ENCODE measurements around the gene DAAM2.

Gene DAAM2

DNA sequence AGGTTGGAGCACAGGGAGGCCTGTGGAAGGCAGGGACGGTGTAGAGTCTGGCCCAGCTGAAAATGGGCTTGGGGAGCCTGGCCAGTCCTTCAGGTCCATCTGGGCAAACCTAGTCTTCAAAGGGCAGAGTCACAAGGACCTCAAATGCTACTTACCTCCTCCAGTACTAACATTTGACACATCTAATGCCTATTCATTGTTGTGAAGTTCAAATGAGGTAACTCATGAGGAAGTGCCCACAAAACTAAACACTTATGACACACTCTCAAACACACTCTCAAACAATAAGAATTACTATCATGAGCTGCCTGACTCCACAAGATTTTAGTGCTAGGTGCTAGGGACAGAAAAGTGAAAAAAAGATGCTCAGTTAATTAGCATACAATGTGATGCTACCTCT lies 27.1 kb downstream of the DAAM2 start:
- DNase-seq (ENCODE audit: low spot score) = no peak

DNA sequence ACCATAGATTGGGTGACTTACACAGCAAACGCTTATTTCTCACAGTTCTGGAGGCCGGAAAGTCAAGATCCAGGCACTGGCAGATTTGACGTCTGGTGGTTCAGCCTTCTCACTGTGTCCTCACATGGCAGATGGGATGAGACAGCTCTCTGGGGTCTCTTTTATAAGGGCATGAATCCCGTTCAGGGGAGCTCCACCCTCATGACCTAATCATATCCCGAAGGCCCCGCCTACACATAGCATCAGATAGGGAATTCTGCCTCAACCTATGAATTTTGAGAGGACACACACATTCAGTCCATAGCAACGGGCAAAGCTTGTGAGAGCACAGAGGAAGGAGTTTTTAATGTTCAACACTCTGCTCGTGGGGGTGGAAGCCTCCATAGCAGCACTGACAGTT lies 27.5 kb downstream of the DAAM2 start:
- DNase-seq (ENCODE audit: low spot score) = no peak

DNA sequence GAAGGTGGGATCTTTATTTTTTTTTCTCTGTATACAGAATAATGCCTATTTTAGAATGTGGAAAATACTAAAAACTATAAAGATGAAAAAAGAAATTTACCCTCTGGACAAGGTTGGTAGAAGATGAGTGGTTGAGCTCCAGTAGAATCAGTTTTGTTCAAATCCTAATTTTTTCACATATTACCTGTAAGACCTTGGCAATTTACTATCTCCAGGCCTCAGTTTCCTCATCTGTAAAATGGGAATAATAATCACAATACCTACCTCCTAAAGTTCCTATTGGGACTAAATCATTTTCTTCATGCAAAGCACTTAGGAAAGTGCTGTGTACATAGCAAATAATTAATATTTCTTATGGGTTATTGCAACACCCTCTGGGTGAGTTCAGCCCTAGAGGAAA lies 28.4 kb downstream of the DAAM2 start:
- no peak for DNase-seq (ENCODE audit: low spot score)

DNA sequence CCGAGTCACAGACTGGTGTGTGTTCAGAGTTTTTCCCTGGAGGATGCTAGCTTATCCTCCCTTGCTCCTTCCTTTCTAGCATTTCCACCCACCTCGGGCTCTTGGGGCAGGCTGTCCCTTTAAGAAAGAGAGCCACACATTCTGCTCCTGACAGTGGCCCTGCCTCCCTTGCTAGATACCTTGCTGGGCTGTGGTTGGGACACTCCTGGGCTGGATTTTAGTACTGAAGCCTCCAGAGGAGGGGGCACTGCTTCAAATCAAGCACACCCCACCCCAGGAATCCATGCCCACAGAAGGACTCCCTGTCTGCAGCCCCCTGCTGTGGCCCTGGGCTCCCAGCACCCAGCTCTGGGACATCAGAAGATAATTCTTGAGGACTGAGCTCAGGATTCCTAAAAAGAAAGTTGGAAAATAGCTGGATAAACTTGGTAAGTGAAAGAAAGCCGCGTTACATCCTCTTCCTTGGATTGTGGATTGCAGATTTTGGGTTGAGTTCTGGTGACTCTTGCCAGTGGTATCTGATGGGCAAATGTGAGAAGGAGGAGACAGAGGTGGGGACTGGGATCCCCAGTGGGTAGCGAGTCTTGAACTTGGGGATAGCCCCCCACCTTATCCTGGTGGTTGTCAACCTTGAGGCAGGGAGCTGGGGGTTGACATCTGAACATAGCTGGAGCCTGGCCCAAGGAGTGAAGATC lies 29.0 kb downstream of the DAAM2 start:
- DNase-seq (ENCODE audit: low spot score) = no peak

DNA sequence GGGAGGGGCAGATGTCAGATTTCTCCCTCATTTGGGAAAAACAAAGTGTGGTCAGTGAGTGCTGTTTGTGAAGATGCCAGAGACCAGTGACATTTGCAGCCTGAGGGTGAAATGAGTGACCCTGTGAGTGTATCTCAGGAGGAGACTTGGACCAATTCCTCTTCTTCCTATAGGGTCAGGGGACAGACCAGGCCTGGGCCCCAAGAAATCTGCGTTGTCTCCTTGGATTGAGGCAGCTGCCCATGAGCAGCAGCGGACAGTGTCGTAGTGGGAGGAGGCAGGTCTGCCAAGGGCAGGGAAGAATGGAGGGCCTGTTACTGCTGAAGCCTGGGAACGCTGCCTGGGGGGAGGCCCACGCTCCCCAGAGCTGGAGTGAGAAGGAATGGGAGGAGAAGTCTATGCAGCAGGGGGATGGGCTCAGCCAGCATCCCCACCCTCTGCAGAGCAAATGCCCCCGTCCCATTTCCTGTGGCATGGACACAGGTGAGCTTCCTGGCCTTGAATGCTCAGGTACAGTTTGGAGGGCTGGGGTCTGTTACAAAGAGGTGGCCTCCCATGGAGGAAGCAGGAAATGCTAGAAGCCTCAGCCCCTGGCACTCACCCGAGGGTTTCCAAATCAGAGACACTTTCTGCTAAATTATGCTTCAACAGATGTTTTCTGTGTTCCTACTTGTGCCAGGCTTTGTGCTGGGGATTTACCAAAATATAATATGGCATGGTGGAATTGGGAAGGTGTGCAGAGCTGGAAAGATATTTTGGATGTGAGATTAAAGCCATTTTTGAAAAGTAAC lies 29.8 kb downstream of the DAAM2 start:
- DNase-seq (ENCODE audit: low spot score) = no peak

DNA sequence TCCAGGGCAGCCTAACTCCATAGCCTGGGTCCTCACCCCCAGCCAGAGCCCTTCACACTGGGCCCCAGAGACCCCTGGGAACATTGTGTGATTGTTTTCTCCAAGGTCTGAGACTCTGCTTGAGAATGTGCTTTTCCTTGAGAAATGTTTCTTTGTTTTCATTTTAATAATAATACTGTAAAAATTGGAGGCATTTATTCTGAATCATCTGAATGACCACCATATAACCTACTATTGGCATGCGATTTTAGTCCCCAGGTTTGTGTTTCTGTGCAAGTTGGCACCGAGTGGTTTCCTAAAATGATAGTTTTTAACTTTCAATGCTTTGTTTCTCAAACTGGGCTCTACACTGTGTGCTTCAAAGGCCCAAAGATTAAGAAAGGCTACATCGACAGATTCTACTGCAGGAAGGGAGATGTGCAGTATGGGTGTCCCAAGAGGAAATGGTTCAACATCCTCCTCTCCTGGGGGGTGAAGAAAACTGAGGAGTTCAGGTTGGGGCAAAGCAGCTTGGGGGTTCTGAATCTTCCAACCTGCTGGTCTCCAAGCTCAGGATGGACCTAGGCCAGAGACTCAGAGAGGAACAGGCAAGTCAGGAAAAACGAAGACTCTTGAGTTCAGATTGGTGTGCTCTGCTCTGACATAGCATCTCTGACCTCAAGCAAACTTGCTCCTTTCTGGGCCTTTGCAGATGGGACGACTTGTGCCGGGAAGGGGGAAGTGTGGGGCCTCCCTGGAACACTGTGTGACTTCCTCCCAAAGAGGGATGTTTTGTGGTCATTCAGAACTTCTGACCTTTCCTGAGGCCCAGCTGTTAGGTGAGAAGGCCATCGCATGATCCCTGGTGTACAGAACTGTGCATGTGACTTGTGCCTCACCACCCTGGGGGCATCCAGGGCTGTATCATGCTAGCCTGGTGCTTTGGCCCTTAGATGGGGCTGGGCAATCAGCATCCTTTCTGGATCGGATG lies 31.0 kb downstream of the DAAM2 start:
- DNase-seq (ENCODE audit: low spot score) = no peak

DNA sequence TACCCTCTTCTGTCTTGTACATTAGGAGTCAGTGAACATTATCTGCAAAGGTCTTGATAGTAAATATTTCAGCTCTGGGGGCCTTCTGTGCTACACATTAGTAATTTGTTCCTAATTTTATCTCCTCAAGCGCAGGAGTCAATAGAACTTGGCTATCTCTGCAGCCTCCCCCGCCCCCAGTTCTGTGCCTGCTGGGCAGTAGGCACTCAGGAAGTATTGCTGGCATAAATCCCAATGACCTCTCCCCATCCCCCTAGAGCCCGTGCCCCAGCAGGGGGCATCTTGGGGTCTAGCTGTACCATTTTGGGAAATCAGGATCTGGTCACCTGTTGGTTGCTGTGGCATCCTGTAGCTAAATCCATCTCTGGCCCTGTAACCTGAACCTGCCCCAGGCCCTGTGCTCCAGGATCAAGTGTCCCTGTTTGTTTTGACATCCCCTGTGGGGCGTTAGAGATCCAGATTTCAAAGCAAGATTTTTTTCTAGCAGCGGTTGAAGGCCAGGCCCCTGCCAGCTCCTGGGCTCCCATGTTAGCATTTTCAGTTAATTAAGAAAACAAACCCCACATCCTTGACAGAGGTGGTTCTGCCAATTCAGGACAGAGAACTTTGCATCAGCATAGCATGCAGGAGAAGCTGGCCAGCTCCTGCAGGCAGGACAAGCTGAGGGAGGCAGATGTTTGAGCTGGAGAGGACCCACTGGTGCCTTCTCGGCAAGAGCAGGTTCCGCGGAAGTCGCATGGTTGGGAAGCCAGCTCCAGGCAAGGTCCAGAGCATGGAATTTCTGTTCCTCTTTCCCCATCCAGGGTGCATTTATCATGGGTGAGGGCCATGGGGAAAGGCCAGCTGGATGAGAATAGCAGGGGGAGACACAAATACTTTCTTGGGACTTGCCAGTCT lies 32.1 kb downstream of the DAAM2 start:
- DNase-seq (ENCODE audit: low spot score) = no peak

DNA sequence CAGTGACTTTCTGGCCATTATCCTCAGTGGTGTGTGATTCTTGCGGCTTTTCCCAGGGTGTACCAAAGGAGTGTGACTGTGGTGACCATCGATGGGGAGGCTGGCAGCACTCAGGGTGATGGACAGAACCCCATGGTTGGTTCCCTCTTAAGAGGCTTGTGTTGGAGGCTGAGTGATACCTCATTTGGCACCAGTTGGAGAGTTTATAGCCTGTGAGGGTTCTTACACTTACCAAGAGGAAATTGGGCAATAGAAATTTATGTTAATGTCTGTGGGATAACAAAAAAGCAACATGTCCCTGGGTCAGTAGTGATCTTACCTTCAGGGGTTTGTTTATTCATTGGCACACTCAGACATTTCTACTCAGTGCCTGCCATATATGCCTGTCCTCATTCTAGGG lies 37.2 kb downstream of the DAAM2 start:
- DNase-seq (ENCODE audit: low spot score) = no peak

DNA sequence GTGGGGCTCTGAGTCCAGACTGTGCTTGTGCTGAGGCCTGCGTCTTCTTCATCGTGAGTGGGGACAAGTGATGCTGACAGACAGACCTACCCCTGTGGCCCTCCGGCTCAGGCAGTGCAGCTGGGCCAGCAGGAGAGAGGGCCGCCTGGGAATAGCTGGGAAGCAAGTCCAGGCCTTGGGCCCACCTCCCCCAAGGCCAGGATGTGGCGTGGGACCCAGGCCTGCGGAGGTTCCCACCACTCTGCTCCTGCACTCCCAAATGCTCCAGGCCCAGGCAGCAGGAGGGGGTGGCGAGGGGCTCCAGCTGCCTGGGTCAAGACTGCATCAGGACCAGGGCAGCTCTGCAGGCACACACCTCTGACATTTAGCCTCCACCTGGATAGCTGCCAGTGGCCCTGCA lies 38.3 kb downstream of the DAAM2 start:
- DNase-seq (ENCODE audit: low spot score) = no peak

DNA sequence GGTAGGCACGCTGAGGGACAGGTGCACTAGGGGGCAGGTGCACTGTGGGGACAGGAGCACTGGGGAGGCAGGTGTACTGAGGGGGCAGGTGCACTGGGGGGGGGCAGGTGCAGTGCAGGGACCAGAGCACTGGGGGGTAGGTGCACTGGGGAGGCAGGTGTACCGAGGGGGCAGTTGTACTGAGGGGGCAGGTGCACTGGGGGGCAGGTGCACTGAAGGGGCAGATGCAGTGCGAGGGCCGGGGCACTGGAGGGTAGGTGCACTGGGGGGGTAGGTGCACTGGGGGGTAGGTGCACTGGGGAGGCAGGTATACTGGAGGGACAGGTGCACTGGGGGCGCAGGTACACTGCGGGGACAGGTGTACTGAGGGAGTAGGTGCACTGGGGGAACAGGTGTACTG lies 39.5 kb downstream of the DAAM2 start:
- no peak for DNase-seq (ENCODE audit: low spot score)

DNA sequence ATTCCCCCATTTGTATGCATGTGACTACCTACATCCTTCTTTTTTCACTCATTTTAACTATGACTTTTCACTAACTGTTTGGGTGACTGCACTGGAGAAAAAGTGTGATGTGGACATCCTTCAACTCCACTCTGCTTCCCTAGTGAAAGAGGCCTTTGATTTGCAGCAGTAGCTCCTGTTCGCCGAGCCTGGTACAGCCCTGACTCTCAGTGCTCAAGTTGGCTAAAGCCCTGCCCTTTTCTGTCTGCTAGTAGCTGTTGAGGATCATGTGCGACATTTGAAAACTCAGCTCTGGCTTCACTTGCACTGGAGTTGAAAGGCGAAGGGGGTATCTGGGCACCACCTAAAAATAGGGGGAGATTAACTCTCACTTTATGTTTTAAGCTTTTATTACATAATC lies 42.1 kb downstream of the DAAM2 start:
- DNase-seq (ENCODE audit: low spot score) = no peak

DNA sequence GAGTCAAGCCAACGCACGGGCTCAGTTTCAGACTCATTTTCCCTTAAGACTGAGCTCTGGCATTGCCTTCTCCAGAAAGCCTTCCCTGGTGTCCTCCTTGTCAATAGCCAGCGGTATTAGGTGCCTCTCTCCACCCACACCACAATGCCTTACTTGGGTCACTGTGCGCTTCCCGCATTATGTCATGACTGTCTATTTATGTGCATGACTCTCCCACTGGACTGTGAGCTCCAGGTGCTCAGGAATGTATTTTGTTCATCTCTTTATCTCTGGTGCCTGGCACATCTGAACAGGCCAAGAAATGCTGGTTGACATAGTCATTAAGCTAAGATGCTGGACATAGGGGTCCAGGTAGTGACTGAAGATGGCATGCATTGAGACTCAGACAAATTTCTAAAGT lies 42.7 kb downstream of the DAAM2 start:
- DNase-seq (ENCODE audit: low spot score) = no peak

DNA sequence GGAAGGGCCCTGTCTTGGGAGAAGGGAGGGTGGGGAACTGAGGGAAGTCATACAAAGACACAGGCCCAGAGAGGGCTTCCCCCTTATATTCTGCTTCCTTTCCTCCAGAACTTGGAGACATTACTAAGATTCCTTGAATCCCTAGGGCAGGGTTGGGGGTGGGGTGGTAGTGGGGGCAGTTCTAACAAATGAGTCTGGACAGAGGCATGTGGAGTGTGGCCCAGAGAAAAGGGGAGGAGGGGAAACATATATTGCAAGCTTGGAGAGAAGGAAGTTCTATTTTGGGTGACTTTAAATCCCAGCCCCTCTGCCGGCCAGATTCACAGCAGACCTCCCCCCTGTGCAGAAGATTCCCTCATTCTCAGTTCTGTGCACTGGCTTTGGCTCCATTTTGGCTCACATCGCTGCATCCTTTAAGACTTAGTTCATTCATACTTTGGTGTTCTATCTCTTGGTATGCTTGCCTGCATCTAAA lies 43.7 kb downstream of the DAAM2 start:
- no peak for DNase-seq (ENCODE audit: low spot score)

DNA sequence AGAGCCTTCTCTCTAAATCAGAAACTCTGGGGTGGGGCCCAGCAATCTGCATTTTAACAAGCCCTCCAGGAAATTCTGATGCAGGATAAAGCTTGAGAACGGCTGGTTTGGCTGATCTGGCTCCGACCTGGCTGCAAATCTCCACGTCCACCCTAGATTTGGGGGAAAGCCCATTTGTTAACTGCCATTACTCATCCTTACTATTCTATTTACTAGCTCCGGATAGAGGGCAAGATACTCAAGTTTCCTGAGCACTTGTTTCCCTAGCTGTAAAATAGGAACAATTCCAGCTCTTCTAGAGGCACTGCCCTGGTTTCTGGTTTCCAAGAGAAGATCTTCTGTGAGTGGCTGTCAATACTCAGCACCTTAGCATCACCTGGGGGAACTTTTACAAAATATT lies 44.4 kb downstream of the DAAM2 start:
- no peak for DNase-seq (ENCODE audit: low spot score)

DNA sequence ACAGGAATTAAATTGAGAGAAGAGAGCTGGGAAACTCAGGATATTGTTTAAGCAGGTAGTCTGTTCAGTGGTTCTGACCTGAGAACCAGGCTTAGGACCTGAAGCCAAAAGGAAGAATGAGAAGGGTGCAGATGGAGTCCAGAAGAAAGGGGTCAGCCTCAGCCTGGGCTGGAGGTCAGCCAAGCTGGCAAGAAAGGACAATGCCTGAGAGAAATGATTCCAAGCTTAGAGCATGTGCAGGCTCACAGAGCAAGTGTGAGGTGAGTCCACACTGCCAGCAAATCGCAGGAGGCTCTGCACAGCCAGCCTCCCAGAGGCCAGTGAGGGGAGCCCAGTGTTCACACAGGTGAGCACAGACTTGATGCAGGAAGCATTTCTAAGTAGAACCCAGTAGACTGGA lies 47.3 kb downstream of the DAAM2 start:
- DNase-seq (ENCODE audit: low spot score) = no peak

DNA sequence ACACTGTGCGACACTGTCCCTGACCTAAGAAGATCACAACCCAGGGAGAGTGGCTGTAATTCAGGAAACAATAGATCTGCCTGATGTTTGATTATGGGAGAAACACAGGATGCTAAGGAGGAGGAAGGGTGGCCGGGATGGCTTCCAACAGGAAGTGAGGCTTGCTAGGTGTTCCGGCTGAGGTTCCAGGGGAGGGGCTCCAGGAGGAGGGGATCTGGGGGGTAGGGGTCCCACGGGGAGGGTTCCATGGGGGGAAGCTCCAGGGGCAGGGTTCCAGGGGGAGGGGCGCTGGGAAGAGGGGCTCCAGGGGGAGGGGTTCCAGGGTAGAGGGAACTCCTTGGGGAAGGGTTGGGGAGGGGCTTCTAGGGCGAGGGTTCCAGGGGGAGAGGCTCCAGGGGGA lies 48.6 kb downstream of the DAAM2 start:
- DNase-seq (ENCODE audit: low spot score) = no peak

DNA sequence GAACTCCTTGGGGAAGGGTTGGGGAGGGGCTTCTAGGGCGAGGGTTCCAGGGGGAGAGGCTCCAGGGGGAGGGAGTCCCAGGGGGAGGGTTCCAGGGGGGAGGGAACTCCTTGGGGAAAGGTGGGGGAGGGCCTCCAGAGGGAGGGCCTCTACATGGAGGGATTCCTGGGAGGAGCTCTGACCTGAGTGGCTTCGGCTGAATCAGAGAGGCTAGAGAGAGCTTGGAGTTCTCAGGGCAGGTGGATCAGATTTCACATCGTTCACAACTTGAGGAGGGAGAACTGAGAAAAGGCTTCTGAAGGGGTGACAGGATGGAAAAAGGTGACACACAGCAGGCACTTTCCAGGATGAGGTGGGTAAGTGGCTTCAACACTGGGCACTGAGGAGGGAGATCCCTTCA lies 49.1 kb downstream of the DAAM2 start:
- DNase-seq (ENCODE audit: low spot score) = no peak

DNA sequence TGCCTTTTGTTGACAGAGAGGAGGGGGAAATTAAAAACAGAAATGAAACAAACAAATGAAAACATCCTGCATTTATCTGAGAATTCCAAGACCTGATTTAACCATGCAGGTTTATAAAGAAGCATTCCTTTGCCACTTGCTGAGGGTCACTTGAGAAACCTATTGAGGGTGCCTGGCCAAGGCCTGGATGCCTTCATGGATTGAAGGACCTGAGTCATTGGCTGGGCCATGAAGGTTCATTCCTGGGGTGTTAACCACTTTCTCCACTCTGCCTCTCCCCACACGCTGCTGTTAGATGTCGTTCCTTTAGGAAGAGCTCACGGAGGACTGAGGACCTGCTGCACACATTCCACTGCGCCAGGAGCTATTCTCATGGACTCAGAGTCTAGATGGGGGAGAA lies 49.7 kb downstream of the DAAM2 start:
- no peak for DNase-seq (ENCODE audit: low spot score)

DNA sequence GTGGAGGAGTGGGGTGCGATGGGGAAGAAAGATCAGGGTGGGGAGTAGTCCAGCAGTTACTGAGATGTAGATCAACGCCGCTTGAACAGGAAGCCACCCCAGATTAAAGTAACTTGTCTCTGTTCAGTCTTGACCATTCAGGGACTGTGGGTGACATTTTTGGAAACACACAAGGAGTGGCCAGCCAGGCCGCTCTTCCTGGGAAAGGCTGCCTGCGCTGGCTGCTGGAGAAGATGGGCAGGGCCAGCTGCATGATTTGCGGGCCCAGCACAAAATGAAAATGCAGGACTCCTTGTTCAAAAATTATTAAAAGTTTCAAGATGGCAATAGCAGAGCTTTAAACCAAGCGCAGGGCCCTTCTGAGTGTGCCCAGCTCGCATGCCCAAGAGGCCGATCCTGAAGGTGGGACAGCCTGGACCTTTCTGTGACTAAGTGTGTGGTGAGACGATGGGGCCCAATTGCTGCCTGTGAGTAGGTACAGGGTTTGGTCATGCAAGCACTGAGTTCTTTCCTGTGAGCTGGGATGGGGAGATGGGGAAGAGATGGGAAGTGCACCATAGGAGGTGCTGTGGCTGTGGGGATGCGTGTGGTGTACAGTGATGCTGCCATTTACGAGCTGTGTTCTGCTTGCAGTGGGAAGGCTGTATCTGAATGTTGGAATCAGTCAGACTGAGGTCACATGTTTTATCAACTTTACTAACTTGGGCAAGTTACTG lies 51.3 kb downstream of the DAAM2 start:
- DNase-seq (ENCODE audit: low spot score) = no peak

DNA sequence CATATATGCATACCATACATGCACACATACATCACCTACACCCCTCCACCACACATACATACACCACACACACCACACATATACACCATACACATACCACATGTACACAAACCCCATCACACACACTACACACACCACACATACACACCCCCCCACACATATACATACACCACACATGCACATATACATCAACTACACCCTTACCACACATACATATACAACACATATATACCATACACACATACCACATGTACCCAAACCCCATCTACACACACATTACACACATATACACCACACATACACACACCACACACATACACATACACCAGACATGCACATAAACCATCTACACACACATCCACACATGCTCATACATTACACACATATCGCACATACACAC lies 52.7 kb downstream of the DAAM2 start:
- DNase-seq (ENCODE audit: low spot score) = no peak

DNA sequence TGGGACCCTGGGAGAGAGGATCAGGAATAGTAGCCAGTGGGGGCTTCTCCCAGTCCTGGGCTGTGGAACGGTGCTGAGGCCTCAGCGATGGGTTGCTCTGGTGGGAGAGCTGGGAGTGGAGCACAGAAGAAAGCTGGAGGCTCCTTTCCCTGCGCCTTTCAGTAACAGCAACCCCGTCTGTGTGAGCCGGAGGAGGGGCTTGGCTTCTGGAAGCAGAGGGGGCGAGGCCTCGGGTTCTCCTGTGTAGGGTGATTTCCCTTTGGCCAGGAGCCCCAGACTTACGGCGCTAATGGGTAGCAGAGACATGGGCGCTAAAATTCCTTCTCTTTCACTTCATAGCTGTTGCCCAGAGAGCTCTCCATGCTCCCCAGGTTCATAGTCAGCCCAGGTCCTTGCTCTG lies 55.0 kb downstream of the DAAM2 start:
- no peak for DNase-seq (ENCODE audit: low spot score)

All from NAMALWA (cell line).